ENCODE data around the gene MRPL52. TPM values are rescaled to one million over a fixed set of nuclear protein-coding genes. Genes with fewer than 3 reads are reported as not detected.

Gene MRPL52
- polyA plus RNA-seq, 3 donors, result 32.3 to 164 (median 130) TPM

GRCh38 chr14:22793976-22794375 is 35.7 kb upstream of the MRPL52 start:
- peaks cover 46 to 76% of the 10 kb centered on the region in 2 donors for H3K36me3 Mint-ChIP-seq
- H3K4me2 ChIP-seq (replicated peaks; ENCODE audit: extremely low read depth, low read length, poor library complexity, severe bottlenecking), result no peak overlapping the region
- peaks cover 0 to 4% (median 0%) of the 10 kb centered on the region in 7 donors for H3K9me3 Mint-ChIP-seq
- H3K79me2 ChIP-seq (ENCODE audit: insufficient read depth, low read length), result peaks cover 84% of the 10 kb centered on the region
- peaks cover 39% of the 10 kb centered on the region for H4K20me1 ChIP-seq (ENCODE audit: insufficient read depth, low read length)
- peaks cover 64 to 73% of the 10 kb centered on the region in 2 donors for H3K4me1 ChIP-seq (ENCODE audit: control insufficient read depth in 1 of 2, insufficient read depth in 2 of 2, low read length in 2 of 2)
- intact Hi-C loops (cut with micrococcal nuclease), result no loop called here
- H3K36me3 ChIP-seq (replicated peaks in 1 of 2; ENCODE audit: control insufficient read depth in 1 of 2, insufficient read depth in 2 of 2, low read length in 2 of 2), result peaks cover 27 to 49% of the 10 kb centered on the region in 2 donors
- H2AFZ ChIP-seq (ENCODE audit: insufficient read depth, low read depth, low read length, poor library complexity, severe bottlenecking), result no peak overlapping the region
- 68% methylated on average over 4 of the region's 5 CpGs for WGBS (ENCODE audit: insufficient coverage)
- peak overlapping the region in 5 of 7 donors; percentile 51 to 87 (median 76) for H3K27ac Mint-ChIP-seq
- no peaks in the 10 kb centered on the region for H3K27me3 ChIP-seq (ENCODE audit: control insufficient read depth in 2 of 2, insufficient read depth in 2 of 2, low read length in 2 of 2)
- no peak for DNase-seq
- no peak for TF ChIP-seq CTCF (IDR thresholded peaks at IDR 0.05)
- no peak overlapping the region for H3K4me3 ChIP-seq (replicated peaks in 1 of 3; ENCODE audit: low read depth in 2 of 3, low read length in 3 of 3)
- peaks cover 78% of the 10 kb centered on the region for H3K4me1 Mint-ChIP-seq
- no peaks in the 10 kb centered on the region for H3K27me3 Mint-ChIP-seq (ENCODE audit: low read depth in 3 of 3)
- no peaks in the 10 kb centered on the region for H3K9me3 ChIP-seq (replicated peaks in 1 of 2; ENCODE audit: control insufficient read depth in 1 of 2, insufficient read depth in 1 of 2, low read length in 2 of 2)
- H3K4me3 Mint-ChIP-seq, result no peak overlapping the region
- peak overlapping the region in 1 of 2 donors; percentile 47 for H3K27ac ChIP-seq (ENCODE audit: low read depth in 1 of 2, low read length in 2 of 2)
- H3K9ac ChIP-seq (ENCODE audit: insufficient read depth, low read length, poor library complexity, severe bottlenecking), result no peak overlapping the region

- Histone ChIP-seq H3K36me3 (replicated peaks in 1 of 2; ENCODE audit: control insufficient read depth in 1 of 2, insufficient read depth in 2 of 2, low read length in 2 of 2) (peaks cover 27 to 49% of the 10 kb centered on the region in 2 donors), H3K4me1 (ENCODE audit: control insufficient read depth in 1 of 2, insufficient read depth in 2 of 2, low read length in 2 of 2) (peaks cover 64 to 73% of the 10 kb centered on the region in 2 donors), H3K27me3 (ENCODE audit: control insufficient read depth in 2 of 2, insufficient read depth in 2 of 2, low read length in 2 of 2) (no peaks in the 10 kb centered on the region), H2AFZ (ENCODE audit: insufficient read depth, low read depth, low read length, poor library complexity, severe bottlenecking) (no peak overlapping the region), H3K4me3 (replicated peaks in 1 of 3; ENCODE audit: low read depth in 2 of 3, low read length in 3 of 3) (no peak overlapping the region), H3K9ac (ENCODE audit: insufficient read depth, low read length, poor library complexity, severe bottlenecking) (no peak overlapping the region), H4K20me1 (ENCODE audit: insufficient read depth, low read length) (peaks cover 39% of the 10 kb centered on the region), H3K79me2 (ENCODE audit: insufficient read depth, low read length) (peaks cover 84% of the 10 kb centered on the region), H3K9me3 (replicated peaks in 1 of 2; ENCODE audit: control insufficient read depth in 1 of 2, insufficient read depth in 1 of 2, low read length in 2 of 2) (no peaks in the 10 kb centered on the region), H3K27ac (ENCODE audit: low read depth in 1 of 2, low read length in 2 of 2) (peak overlapping the region in 1 of 2 donors; percentile 47), H3K4me2 (replicated peaks; ENCODE audit: extremely low read depth, low read length, poor library complexity, severe bottlenecking) (no peak overlapping the region)
- DNase-seq, result no peak
- H3K27me3 Mint-ChIP-seq (ENCODE audit: low read depth in 3 of 3), result no peaks in the 10 kb centered on the region
- intact Hi-C loops (cut with micrococcal nuclease), result no loop called here
- H3K4me1 Mint-ChIP-seq, result peaks cover 76% of the 10 kb centered on the region
- no peak for TF ChIP-seq CTCF (IDR thresholded peaks at IDR 0.05)
- H3K36me3 Mint-ChIP-seq, result peaks cover 48 to 78% of the 10 kb centered on the region in 2 donors
- H3K4me3 Mint-ChIP-seq, result no peak overlapping the region
- 97% methylated on average over 4 of the region's 7 CpGs for WGBS (ENCODE audit: insufficient coverage)
- H3K27ac Mint-ChIP-seq, result peak overlapping the region in 3 of 7 donors; percentile 51 to 87 (median 66)
- peaks cover 0 to 4% (median 0%) of the 10 kb centered on the region in 7 donors for H3K9me3 Mint-ChIP-seq
Observed at GRCh38 chr14:22794551-22794951, 35.1 kb upstream of the MRPL52 start.

Data from CD14-positive monocyte (primary cell).